H1 (cell line): ENCODE measurements around the gene ZBTB20. TPM values are rescaled to one million over a fixed set of nuclear protein-coding genes. Genes with fewer than 3 reads are reported as not detected.

Source experiments
- CTCF ChIA-PET: fragments of 300-600 bp; sonication (Branson Sonifier 250); formaldehyde crosslinking; loops from one replicate; lab custom pipeline; 2021; ENCODE audit not compliant: partially characterized antibody; lab: Charles Lee
- POLR2A ChIA-PET: fragments of 300-600 bp; sonication (Branson Sonifier 250); formaldehyde crosslinking; loops from one replicate; lab custom pipeline; 2021; ENCODE audit warnings: inconsistent platforms; ENCODE audit not compliant: partially characterized antibody; lab: Charles Lee
- DNase-seq, 2 experiments: peaks; one replicate each; pipeline versions ENCODE4 v3.0.0 to v3.0.0-alpha.2; 2010 to 2022; ENCODE audit warnings: low spot score in 2 of 2, low read depth in 1 of 2, mixed read lengths in 1 of 2
- FAIRE-seq: peaks from 2 replicates; lab custom pipeline; 2011; peaks lifted over from hg19 to GRCh38; lab: Jason Lieb, UNC
- H2AFZ ChIP-seq: 2 replicates; pipeline ENCODE4 v1.8.1; 2012; ENCODE audit warnings: low read length, inconsistent platforms
- H2AK5ac ChIP-seq: 2 replicates; pipeline ENCODE4 v1.6.1; 2013; ENCODE audit warnings: low read depth, low read length
- H2BK120ac ChIP-seq: replicated peaks from 2 replicates; pipeline ENCODE3; 2013; ENCODE audit warnings: low read depth, low read length, inconsistent platforms
- H2BK12ac ChIP-seq: 2 replicates; pipeline ENCODE4 v1.6.1; 2013; ENCODE audit warnings: low read depth, low read length
- H2BK15ac ChIP-seq: 2 replicates; pipeline ENCODE4 v1.6.1; 2013; ENCODE audit warnings: low read length
- H2BK20ac ChIP-seq: 2 replicates; pipeline ENCODE4 v1.6.1; 2013; ENCODE audit warnings: low read length
- H2BK5ac ChIP-seq: 2 replicates; pipeline ENCODE4 v1.6.1; 2013; ENCODE audit warnings: low read depth, low read length
- H3K14ac ChIP-seq: 2 replicates; pipeline ENCODE4 v1.6.1; 2013; ENCODE audit warnings: inconsistent platforms; ENCODE audit not compliant: insufficient read length
- H3K18ac ChIP-seq: 2 replicates; pipeline ENCODE4 v1.6.1; 2013; ENCODE audit warnings: low read length; ENCODE audit errors: extremely low read depth
- H3K23ac ChIP-seq: 2 replicates; pipeline ENCODE4 v1.6.1; 2013; ENCODE audit warnings: inconsistent platforms; ENCODE audit not compliant: insufficient read length
- H3K23me2 ChIP-seq: 2 replicates; pipeline ENCODE4 v1.6.1; 2013; ENCODE audit warnings: low read depth, low read length
- H3K27ac ChIP-seq: 2 replicates; pipeline ENCODE4 v1.6.1; 2011; ENCODE audit warnings: low read depth, low read length, inconsistent platforms
- H3K27me3 ChIP-seq, 4 experiments: replicated peaks in 1 of 4; 1 replicate in 1 of 4; 2 replicates in 3 of 4; pipeline versions ENCODE4 v1.6.1 to v1.8.1; 2011 to 2013; ENCODE audit warnings: low read length in 3 of 4, mild to moderate bottlenecking in 3 of 4, inconsistent platforms in 2 of 4, mixed read lengths in 2 of 4, moderate library complexity in 1 of 4; ENCODE audit not compliant: control insufficient read depth in 3 of 4, insufficient read depth in 3 of 4; ENCODE audit errors: extremely low read depth in 1 of 4
- H3K36me3 ChIP-seq, 4 experiments: 2 replicates each; pipeline versions ENCODE4 v1.6.1 to v1.8.1; 2011 to 2013; ENCODE audit warnings: mild to moderate bottlenecking in 4 of 4, low read length in 3 of 4, moderate library complexity in 2 of 4, control low read depth in 1 of 4, inconsistent platforms in 1 of 4; ENCODE audit not compliant: insufficient read depth in 4 of 4, control insufficient read depth in 2 of 4
- H3K4ac ChIP-seq: replicated peaks from 2 replicates; pipeline ENCODE3; 2013; ENCODE audit warnings: low read length, low read depth, mixed read lengths, inconsistent platforms; ENCODE audit not compliant: insufficient read length
- H3K4me1 ChIP-seq, 4 experiments: replicated peaks in 1 of 4; 1 replicate in 1 of 4; 2 replicates in 3 of 4; pipeline versions ENCODE4 v1.6.1 to v1.8.1; 2011 to 2013; ENCODE audit warnings: low read length in 3 of 4, inconsistent platforms in 2 of 4, mixed read lengths in 1 of 4; ENCODE audit not compliant: insufficient read depth in 4 of 4, control insufficient read depth in 3 of 4
- H3K4me2 ChIP-seq, 2 experiments: 2 replicates each; pipeline versions ENCODE4 v1.6.1 to v1.8.1; 2011 to 2013; ENCODE audit warnings: low read depth in 2 of 2, low read length in 2 of 2, control low read depth in 1 of 2, inconsistent platforms in 1 of 2, mild to moderate bottlenecking in 1 of 2; ENCODE audit not compliant: insufficient read depth in 1 of 2
- H3K4me3 ChIP-seq, 4 experiments: fragments of 200-600, 300-600 bp in 1 of 4; sonication (generic), shearing (Covaris generic), sonication (Bioruptor Twin) in 1 of 4; 2 replicates each; pipeline versions ENCODE4 v1.5.1 to v1.8.1; 2011 to 2016; ENCODE audit warnings: low read length in 4 of 4, low read depth in 3 of 4, control low read depth in 2 of 4, inconsistent platforms in 2 of 4, mild to moderate bottlenecking in 2 of 4, mixed read lengths in 1 of 4, moderate library complexity in 1 of 4; ENCODE audit not compliant: insufficient read depth in 2 of 4; ENCODE audit errors: extremely low read depth in 1 of 4
- H3K56ac ChIP-seq: replicated peaks from 2 replicates; pipeline ENCODE3; 2013; ENCODE audit warnings: low read depth, mild to moderate bottlenecking, mixed read lengths, low read length, inconsistent platforms; ENCODE audit not compliant: insufficient read length
- H3K79me1 ChIP-seq: 2 replicates; pipeline ENCODE4 v1.6.1; 2013; ENCODE audit warnings: low read depth, low read length, control low read depth
- H3K79me2 ChIP-seq, 2 experiments: 2 replicates each; pipeline versions ENCODE4 v1.6.1 to v1.8.1; 2012 to 2013; ENCODE audit warnings: low read length in 2 of 2, mild to moderate bottlenecking in 2 of 2, inconsistent platforms in 1 of 2; ENCODE audit not compliant: insufficient read depth in 2 of 2, control insufficient read depth in 1 of 2
- H3K9ac ChIP-seq, 4 experiments: replicated peaks in 1 of 4; 1 replicate in 1 of 4; 2 replicates in 3 of 4; pipeline versions ENCODE4 v1.6.1 to v1.8.1; 2011 to 2013; ENCODE audit warnings: low read depth in 3 of 4, low read length in 3 of 4, control low read depth in 2 of 4, mild to moderate bottlenecking in 2 of 4, moderate library complexity in 2 of 4, inconsistent platforms in 1 of 4; ENCODE audit errors: extremely low read depth in 1 of 4
- H3K9me3 ChIP-seq, 2 experiments: 2 replicates each; pipeline versions ENCODE4 v1.6.1 to v1.8.1; 2012 to 2013; ENCODE audit warnings: mild to moderate bottlenecking in 2 of 2, moderate library complexity in 2 of 2, control low read depth in 1 of 2, inconsistent platforms in 1 of 2, low read depth in 1 of 2, low read length in 1 of 2, mixed read lengths in 1 of 2; ENCODE audit not compliant: insufficient read depth in 2 of 2
- H4K20me1 ChIP-seq, 2 experiments: replicated peaks in 1 of 2; 2 replicates each; pipeline versions ENCODE3 to v1.8.1; 2011 to 2013; ENCODE audit warnings: inconsistent platforms in 2 of 2, low read length in 2 of 2, mild to moderate bottlenecking in 1 of 2; ENCODE audit not compliant: insufficient read depth in 2 of 2, control insufficient read depth in 1 of 2
- H4K5ac ChIP-seq: 2 replicates; pipeline ENCODE4 v1.6.1; 2013; ENCODE audit warnings: low read length, low read depth, mixed read lengths, inconsistent platforms; ENCODE audit not compliant: insufficient read length
- H4K8ac ChIP-seq: 2 replicates; pipeline ENCODE4 v1.8.0; 2013; ENCODE audit warnings: mild to moderate bottlenecking, moderate library complexity, low read length, inconsistent platforms; ENCODE audit not compliant: insufficient read depth; ENCODE audit errors: extremely low read depth
- H4K91ac ChIP-seq: replicated peaks from 2 replicates; pipeline ENCODE3; 2013; ENCODE audit warnings: low read length, mixed read lengths, inconsistent platforms; ENCODE audit not compliant: insufficient read length
- BACH1 ChIP-seq: IDR thresholded peaks from 2 replicates; pipeline ENCODE4 v1.6.1; 2012; ENCODE audit warnings: low read length, improper control_type of control experiment
- SAP30 ChIP-seq: fragments of 300-600 bp; sonication (generic); IDR thresholded peaks from 2 replicates; pipeline ENCODE4 v1.7.1; 2012; ENCODE audit warnings: low read length, moderate library complexity, mild to moderate bottlenecking, inconsistent platforms; ENCODE audit not compliant: insufficient read depth, insufficient replicate concordance
- SRF ChIP-seq: IDR thresholded peaks from 2 replicates; pipeline ENCODE4 v1.6.1; 2011; ENCODE audit warnings: mild to moderate bottlenecking, low read depth, low read length, moderate library complexity
- TAF1 ChIP-seq: IDR thresholded peaks from 2 replicates; pipeline ENCODE4 v1.6.1; 2011; ENCODE audit warnings: mild to moderate bottlenecking, low read depth, low read length
- YY1 ChIP-seq: IDR thresholded peaks from 2 replicates; pipeline ENCODE4 v1.6.1; 2011; ENCODE audit warnings: low read depth, mild to moderate bottlenecking, low read length
- WGBS, 2 experiments: shearing (Covaris generic) in 1 of 2; methylation state at CpG; one replicate each; pipeline versions ENCODE4 v1.1.6 to v1.1.7; 2013 to 2015; ENCODE audit warnings: low lambda C conversion rate in 2 of 2, mixed read lengths in 2 of 2, inconsistent platforms in 1 of 2, low coverage in 1 of 2, missing lambda C conversion rate in 1 of 2; ENCODE audit not compliant: insufficient replicate concordance in 2 of 2, insufficient coverage in 1 of 2, insufficient read length in 1 of 2; ENCODE audit errors: extremely low coverage in 1 of 2, missing lambda C conversion rate in 1 of 2; 5-methylcytosine and 5-hydroxymethylcytosine counted together
- polyA plus RNA-seq, 7 experiments: library from polyadenylated mRNA; depleted of rRNA in 3 of 7; stranded (reverse) in 5 of 7; unstranded in 2 of 7; fragments of >200 nt in 5 of 7; fragments of 200-250 nt in 2 of 7; gene quantifications; 1 replicate in 5 of 7; 2 replicates in 1 of 7; 4 replicates in 1 of 7; pipeline versions ENCODE4 v1.2.1 to v1.2.3, GENCODE V29; 2011 to 2013; ENCODE audit warnings: missing spikeins in 2 of 7, mixed read lengths in 2 of 7
- total RNA-seq: library from RNA; stranded (reverse); fragmentation: NEBNext Ultra II Directional; extraction: Animal tissue kit (Norgen Biotek cat#: 25700); gene quantifications from 2 replicates; pipeline ENCODE4 v1.2.1, GENCODE V29; 2021

The ZBTB20 gene
- total and polyA plus RNA-seq, 2 of the 8 experiments (the other 6 are each of a cell fraction or from before 2014, with no cell fraction given) = 0.35 to 1.3 TPM

GRCh38 chr3:114745322-114746240, 401.5 kb downstream of the ZBTB20 start:
- no peak overlapping the region for H2AFZ ChIP-seq
- no peak overlapping the region for H2AK5ac ChIP-seq
- H4K91ac ChIP-seq = no peak overlapping the region
- ChIA-PET POLR2A (no interaction called here), CTCF (no interaction called here)
- H3K56ac ChIP-seq = no peak overlapping the region
- H3K9ac ChIP-seq = no peak overlapping the region
- H2BK120ac ChIP-seq = no peak overlapping the region
- H3K4me1 ChIP-seq = no peaks in the 10 kb centered on the region
- FAIRE-seq = no peak
- TF ChIP-seq YY1 = no peak
- no peak for TF ChIP-seq SAP30
- TF ChIP-seq TAF1 = no peak
- TF ChIP-seq SRF = no peak
- TF ChIP-seq BACH1 = no peak
- TF ChIP-seq, all 59 proteins: peak for 0
- Histone ChIP-seq H3K79me2 (no peaks in the 10 kb centered on the region), H3K14ac (no peak overlapping the region), H2BK12ac (no peak overlapping the region), H3K9me3 (no peaks in the 10 kb centered on the region), H2BK20ac (no peak overlapping the region), H3K36me3 (no peaks in the 10 kb centered on the region), H3K27ac (no peak overlapping the region), H3K4me2 (no peak overlapping the region), H4K20me1 (no peaks in the 10 kb centered on the region), H3K27me3 (no peaks in the 10 kb centered on the region), H3K23me2 (no peaks in the 10 kb centered on the region), H3K4me3 (no peak overlapping the region), H2BK5ac (no peak overlapping the region), H4K8ac (no peak overlapping the region), H3K79me1 (no peaks in the 10 kb centered on the region), H2BK15ac (no peak overlapping the region), H3K23ac (no peak overlapping the region), H3K18ac (no peak overlapping the region), H4K5ac (no peak overlapping the region), H3K4ac (no peak overlapping the region)
- WGBS, 2 experiments = 81% methylated on average over 5 of the region's 5 CpGs; no CpG with 5 or more reads in 1 of the 2 experiments
- no peak for DNase-seq
